Glomerular visceral epithelial cell (primary cell): Measurements from ENCODE around the gene SETD7.
"Not testable (repeated sequence)": the region's sequence is repeated elsewhere in the genome, so short reads cannot be mapped to it uniquely, and the experiment has no call there.

Experiments
- DNase-seq: peaks from one replicate; pipeline ENCODE4 v3.0.0-alpha.2; 2016; ENCODE audit errors: extremely low spot score

The SETD7 gene

DNA sequence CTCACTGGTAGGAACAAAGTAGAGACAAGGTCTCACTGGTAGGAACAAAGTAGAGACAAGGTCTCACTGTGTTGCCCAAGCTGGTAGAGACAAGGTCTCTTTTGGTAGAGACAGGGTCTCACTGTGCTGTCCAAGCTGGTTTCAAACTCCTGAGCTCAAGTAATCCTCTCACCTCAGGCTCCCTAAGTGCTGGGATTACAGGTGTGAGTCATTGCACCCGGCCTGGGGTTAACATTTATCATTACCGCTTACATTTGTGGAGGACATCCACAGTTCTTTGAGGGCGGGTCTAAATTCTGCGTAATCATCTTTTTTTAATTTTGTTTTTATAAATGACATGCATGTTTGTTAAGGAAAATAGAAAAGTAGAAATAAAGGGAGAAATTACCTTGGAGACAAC lies 90.1 kb downstream of the SETD7 start:
- no peak for DNase-seq

- not testable (repeated sequence) for DNase-seq
Measured at GRCh38 chr4:139464512-139464911, 91.5 kb downstream of the SETD7 start.

- DNase-seq, result no peak
Measured at GRCh38 chr4:139461022-139461628, 94.9 kb downstream of the SETD7 start.

- no peak for DNase-seq
Measured at GRCh38 chr4:139460565-139460964, 95.5 kb downstream of the SETD7 start.

GRCh38 chr4:139458999-139459398 lies 97.0 kb downstream of the SETD7 start:
- DNase-seq, result peak; percentile 37

DNA sequence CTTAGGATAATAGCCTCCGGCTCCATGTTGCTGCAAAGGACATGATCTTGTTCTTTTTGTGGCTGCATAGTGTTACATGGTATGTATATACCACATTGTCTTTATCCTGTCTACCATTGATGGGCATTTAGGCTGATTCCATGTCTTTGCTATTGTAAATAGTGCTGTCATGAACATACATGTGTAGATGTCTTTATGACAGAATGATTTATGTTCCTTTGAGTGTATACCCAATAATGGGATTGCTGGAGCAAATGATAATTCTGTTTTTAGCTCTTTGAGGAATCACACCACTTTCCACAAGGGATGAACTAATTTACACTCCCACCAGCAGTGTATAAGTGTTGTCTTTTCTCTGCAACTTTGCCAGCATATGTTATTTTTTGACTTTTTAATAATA lies 97.5 kb downstream of the SETD7 start:
- no peak for DNase-seq

GRCh38 chr4:139457318-139457717 lies 98.7 kb downstream of the SETD7 start:
- DNase-seq, result no peak

- DNase-seq, result no peak
Measured at GRCh38 chr4:139455126-139455538, 100.9 kb downstream of the SETD7 start.

- no peak for DNase-seq
Measured at GRCh38 chr4:139454111-139455045, 101.6 kb downstream of the SETD7 start, which contains the start of gene RAB33B. RAB33B (plus strand) TSS chr4:139454121; CDS start chr4:139454196, 75 bp downstream.

- peak; percentile 97 for DNase-seq
Measured at GRCh38 chr4:139453371-139454110, 102.5 kb downstream of the SETD7 start.

DNA sequence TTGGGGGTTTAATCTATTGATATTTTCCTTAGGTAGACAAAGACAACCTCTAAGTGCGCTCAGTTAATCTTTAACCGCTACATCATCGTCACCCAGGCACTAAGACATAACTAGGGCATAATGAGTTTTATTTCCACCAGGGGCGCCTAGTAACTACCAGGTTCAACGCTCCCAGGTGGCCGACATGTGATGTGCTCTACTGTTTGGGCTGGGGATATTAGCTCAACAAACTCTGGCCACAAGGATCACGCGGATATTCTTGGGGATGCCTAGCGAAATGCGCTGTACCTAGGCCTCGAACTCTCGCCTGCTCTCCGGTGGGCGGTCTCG lies 103.0 kb downstream of the SETD7 start:
- DNase-seq, result peak; percentile 86

DNA sequence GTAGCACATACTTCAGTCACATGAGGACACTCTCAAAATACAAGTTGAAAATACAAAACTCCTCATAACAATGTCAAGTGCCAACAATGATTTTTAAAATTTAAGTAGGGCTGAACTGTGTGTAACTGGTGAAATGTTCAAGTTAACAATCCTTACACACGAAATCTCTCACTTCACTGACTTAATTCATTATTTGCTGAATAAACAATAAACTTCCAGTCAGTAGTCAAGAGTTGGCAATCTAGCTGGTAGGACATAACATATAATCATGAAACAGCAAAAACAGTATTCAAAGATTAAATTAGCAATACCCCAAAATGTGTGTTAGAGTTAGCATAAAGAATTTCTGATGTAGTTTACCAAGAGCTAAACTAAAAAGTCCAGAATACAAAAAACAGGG lies 104.0 kb downstream of the SETD7 start:
- DNase-seq, result no peak

DNA sequence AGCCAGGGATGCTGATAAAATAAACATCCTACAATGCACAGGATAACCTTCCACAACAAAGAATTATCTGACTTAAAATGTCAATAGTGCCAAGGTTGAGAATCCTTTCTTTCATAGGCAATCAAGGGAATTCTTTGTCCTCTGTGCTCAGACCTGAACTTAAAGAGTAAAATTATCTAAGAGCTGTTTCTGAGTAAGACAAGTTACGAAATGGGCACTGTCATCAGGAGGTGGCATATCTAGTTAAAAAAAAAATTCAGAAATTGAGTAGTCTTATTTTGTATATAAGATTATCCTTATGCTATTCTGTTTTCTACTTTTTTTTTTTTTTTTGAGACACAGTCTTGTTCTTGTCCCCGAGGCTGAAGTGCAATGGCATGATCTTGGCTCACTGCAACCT lies 105.4 kb downstream of the SETD7 start:
- no peak for DNase-seq

- DNase-seq, result not testable (repeated sequence)
Measured at GRCh38 chr4:139447078-139447477, 108.9 kb downstream of the SETD7 start.
